ENCODE data around the gene ME3.

ME3 gene

GRCh38 chr11:86475027-86475426 lies 197.4 kb downstream of the ME3 start:
- H3K4me3 ChIP-seq (ENCODE audit: low read length), result no peak overlapping the region

GRCh38 chr11:86473991-86474833 lies 198.2 kb downstream of the ME3 start:
- no peaks in the 10 kb centered on the region for H3K36me3 ChIP-seq (ENCODE audit: control insufficient read depth, low read depth, low read length)

More at GRCh38 chr11:86475027-86475426, 197.4 kb downstream of the ME3 start:
- H3K4me1 ChIP-seq (ENCODE audit: control insufficient read depth, low read depth, low read length), result no peaks in the 10 kb centered on the region
- no peak overlapping the region for H3K27ac ChIP-seq (ENCODE audit: low read length)
- H3K36me3 ChIP-seq (ENCODE audit: control insufficient read depth, low read depth, low read length), result no peaks in the 10 kb centered on the region
- H3K9ac ChIP-seq (ENCODE audit: low read length), result no peak overlapping the region
- no peaks in the 10 kb centered on the region for H3K9me3 ChIP-seq (ENCODE audit: control insufficient read depth, low read depth, low read length)
- H3K27me3 ChIP-seq (ENCODE audit: control insufficient read depth, insufficient read depth, low read length), result no peaks in the 10 kb centered on the region

DNA sequence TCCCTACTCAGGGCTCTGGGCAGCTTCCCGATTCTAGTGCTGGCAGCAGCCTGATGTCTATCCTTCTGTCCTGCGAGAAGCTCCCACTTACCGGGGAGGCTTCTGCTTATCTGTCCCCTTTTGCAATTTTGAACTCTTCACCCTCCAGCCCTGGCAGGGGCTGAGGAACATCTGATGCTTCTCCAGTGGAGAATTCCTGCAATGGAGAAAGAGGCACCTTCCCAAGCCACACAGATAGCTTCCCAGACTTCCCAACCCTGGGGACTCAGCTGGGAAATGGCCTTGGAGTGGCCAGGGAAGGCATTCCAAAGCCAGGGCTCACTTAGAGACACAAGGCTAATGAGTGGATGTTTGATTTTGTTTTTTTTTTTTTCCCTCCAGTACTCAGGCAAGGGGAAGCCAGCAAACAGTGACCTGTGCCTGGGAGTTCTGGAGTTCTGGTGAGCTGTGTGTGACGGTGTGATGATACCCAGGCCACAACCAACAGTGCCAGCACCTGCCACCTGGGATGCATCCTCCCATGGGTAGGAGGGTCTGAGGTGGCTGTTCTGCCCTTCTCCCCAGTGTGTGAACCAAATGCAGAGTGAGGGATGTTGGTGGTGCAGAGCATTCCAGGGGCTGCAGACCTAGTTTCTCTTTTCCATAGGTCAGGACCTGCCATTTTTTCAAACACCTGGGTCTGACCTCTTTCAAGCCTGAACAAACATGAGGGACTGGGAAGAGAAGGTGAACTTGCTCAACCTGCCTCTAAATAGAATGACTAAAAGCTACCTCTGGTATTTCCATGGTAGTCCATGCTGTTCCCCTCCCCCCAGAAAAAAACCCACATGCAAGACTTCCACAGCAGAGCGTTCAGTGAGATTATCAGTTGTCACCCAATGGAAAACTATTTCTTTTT lies 202.7 kb downstream of the ME3 start:
- no peak overlapping the region for H3K27ac ChIP-seq (ENCODE audit: low read length)
- H3K4me1 ChIP-seq (ENCODE audit: control insufficient read depth, low read depth, low read length), result no peaks in the 10 kb centered on the region
- H3K9me3 ChIP-seq (ENCODE audit: control insufficient read depth, low read depth, low read length), result no peaks in the 10 kb centered on the region
- no peak overlapping the region for H3K9ac ChIP-seq (ENCODE audit: low read length)
- H3K27me3 ChIP-seq (ENCODE audit: control insufficient read depth, insufficient read depth, low read length), result no peaks in the 10 kb centered on the region
- H3K4me3 ChIP-seq (ENCODE audit: low read length), result no peak overlapping the region
- H3K36me3 ChIP-seq (ENCODE audit: control insufficient read depth, low read depth, low read length), result no peaks in the 10 kb centered on the region

More at GRCh38 chr11:86473991-86474833, 198.2 kb downstream of the ME3 start:
- H3K9ac ChIP-seq (ENCODE audit: low read length), result no peak overlapping the region
- H3K4me1 ChIP-seq (ENCODE audit: control insufficient read depth, low read depth, low read length), result no peaks in the 10 kb centered on the region
- H3K4me3 ChIP-seq (ENCODE audit: low read length), result no peak overlapping the region
- no peak overlapping the region for H3K27ac ChIP-seq (ENCODE audit: low read length)
- H3K9me3 ChIP-seq (ENCODE audit: control insufficient read depth, low read depth, low read length), result no peaks in the 10 kb centered on the region
- no peaks in the 10 kb centered on the region for H3K27me3 ChIP-seq (ENCODE audit: control insufficient read depth, insufficient read depth, low read length)

GRCh38 chr11:86468169-86468568 lies 204.2 kb downstream of the ME3 start:
- Histone ChIP-seq H3K36me3 (ENCODE audit: control insufficient read depth, low read depth, low read length) (no peaks in the 10 kb centered on the region), H3K9me3 (ENCODE audit: control insufficient read depth, low read depth, low read length) (no peaks in the 10 kb centered on the region), H3K9ac (ENCODE audit: low read length) (no peak overlapping the region), H3K4me1 (ENCODE audit: control insufficient read depth, low read depth, low read length) (no peaks in the 10 kb centered on the region), H3K27ac (ENCODE audit: low read length) (no peak overlapping the region), H3K4me3 (ENCODE audit: low read length) (no peak overlapping the region), H3K27me3 (ENCODE audit: control insufficient read depth, insufficient read depth, low read length) (no peaks in the 10 kb centered on the region)

DNA sequence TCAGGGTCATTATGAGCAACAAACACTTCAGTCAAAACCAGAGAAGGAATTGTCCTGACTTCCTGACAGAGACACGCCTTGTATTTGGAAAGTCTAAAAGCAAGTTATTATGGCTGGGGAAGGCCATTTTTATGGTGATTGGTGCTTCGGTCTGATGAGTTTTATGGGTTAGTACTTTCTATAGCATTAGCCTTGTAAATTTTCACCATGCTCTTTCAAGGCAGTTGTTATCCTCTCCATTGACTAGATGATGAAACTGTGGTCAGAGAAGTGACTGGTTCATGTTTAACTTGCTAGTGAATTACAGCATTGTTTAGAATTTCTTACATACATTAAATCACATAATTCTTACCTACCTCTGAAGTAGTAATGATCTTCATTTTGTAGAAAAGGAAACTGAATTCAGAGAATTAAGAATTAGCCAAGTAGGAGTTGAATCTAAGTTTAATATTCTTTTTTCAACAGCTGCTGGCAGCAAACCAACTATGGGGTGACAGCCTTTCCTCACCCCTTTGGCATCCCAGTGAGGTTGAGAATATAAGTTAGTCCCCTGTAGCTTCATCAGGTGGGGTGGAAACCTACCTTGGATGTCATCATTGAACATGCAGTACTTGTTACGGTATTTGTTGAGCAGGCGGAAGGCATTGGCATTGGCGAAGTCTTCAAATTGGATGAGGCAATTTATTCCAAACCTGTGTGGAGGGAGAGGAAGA lies 207.8 kb downstream of the ME3 start:
- Histone ChIP-seq H3K27me3 (ENCODE audit: control insufficient read depth, insufficient read depth, low read length) (no peaks in the 10 kb centered on the region), H3K36me3 (ENCODE audit: control insufficient read depth, low read depth, low read length) (no peaks in the 10 kb centered on the region), H3K9me3 (ENCODE audit: control insufficient read depth, low read depth, low read length) (no peaks in the 10 kb centered on the region), H3K4me1 (ENCODE audit: control insufficient read depth, low read depth, low read length) (no peaks in the 10 kb centered on the region), H3K9ac (ENCODE audit: low read length) (no peak overlapping the region), H3K27ac (ENCODE audit: low read length) (no peak overlapping the region), H3K4me3 (ENCODE audit: low read length) (no peak overlapping the region)

DNA sequence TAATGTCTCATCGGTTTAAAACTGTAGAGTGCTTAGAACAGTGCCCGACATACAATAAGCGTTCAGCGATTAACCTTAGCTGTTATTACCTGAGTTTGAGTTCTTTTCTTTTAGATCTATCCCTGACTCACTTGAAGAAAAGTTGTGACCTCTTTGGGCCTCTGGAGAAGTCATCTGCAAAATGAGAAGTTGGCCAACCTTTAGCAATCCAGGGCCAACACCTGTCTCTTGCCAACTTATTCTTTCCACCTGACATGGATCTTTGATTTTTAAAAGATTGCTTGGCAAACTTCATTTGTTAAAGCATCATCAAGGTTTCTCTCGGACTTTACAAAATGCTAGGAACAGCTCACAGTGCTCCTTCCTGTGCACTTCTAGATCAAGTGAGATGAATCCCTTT lies 208.5 kb downstream of the ME3 start:
- Histone ChIP-seq H3K27ac (ENCODE audit: low read length) (no peak overlapping the region), H3K9ac (ENCODE audit: low read length) (no peak overlapping the region), H3K27me3 (ENCODE audit: control insufficient read depth, insufficient read depth, low read length) (no peaks in the 10 kb centered on the region), H3K4me3 (ENCODE audit: low read length) (no peak overlapping the region), H3K4me1 (ENCODE audit: control insufficient read depth, low read depth, low read length) (no peaks in the 10 kb centered on the region), H3K9me3 (ENCODE audit: control insufficient read depth, low read depth, low read length) (no peaks in the 10 kb centered on the region), H3K36me3 (ENCODE audit: control insufficient read depth, low read depth, low read length) (no peaks in the 10 kb centered on the region)

DNA sequence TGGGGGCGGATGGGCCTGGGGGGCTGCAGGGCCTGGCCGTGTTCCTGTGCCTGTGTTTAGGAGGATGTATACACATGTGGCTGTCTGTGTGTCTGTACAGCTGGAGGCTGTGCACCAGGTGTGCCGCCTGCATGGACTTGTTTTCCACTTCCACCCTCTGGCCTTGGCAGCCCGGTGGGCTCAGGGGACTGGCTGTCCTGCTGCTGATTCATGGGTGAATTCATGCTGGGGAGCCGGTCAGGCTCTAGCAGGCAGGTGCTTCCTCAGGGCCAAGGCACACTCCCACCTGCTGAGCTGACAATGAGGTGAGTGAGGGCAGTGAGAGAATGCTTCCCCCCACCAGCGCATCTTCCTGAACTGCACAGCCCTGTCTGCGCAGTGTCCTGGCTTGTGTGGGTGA lies 209.3 kb downstream of the ME3 start:
- H3K9ac ChIP-seq (ENCODE audit: low read length), result no peak overlapping the region
- no peak overlapping the region for H3K27ac ChIP-seq (ENCODE audit: low read length)
- no peaks in the 10 kb centered on the region for H3K27me3 ChIP-seq (ENCODE audit: control insufficient read depth, insufficient read depth, low read length)
- no peaks in the 10 kb centered on the region for H3K36me3 ChIP-seq (ENCODE audit: control insufficient read depth, low read depth, low read length)
- H3K4me3 ChIP-seq (ENCODE audit: low read length), result no peak overlapping the region
- no peaks in the 10 kb centered on the region for H3K4me1 ChIP-seq (ENCODE audit: control insufficient read depth, low read depth, low read length)
- H3K9me3 ChIP-seq (ENCODE audit: control insufficient read depth, low read depth, low read length), result no peaks in the 10 kb centered on the region

DNA sequence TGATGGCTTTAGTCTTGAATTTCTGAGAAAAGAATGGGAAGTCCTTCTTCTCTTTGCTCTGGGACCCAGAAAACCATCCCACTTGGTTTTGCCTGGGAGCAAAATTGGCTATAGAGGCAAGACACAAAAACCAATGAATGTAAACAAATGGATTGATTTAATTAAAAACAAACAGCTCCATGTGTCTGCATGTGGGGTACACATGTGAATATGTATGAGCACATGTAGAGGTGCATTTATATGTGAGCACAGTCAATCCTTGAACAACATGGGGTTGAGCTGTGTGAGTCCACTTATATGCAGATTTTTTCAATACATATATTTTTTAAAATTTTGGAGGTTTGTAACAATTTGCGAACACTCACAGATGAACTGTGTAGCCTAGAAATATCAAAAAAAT lies 210.5 kb downstream of the ME3 start:
- no peaks in the 10 kb centered on the region for H3K36me3 ChIP-seq (ENCODE audit: control insufficient read depth, low read depth, low read length)
- no peak overlapping the region for H3K9ac ChIP-seq (ENCODE audit: low read length)
- H3K27ac ChIP-seq (ENCODE audit: low read length), result no peak overlapping the region
- H3K27me3 ChIP-seq (ENCODE audit: control insufficient read depth, insufficient read depth, low read length), result no peaks in the 10 kb centered on the region
- no peaks in the 10 kb centered on the region for H3K9me3 ChIP-seq (ENCODE audit: control insufficient read depth, low read depth, low read length)
- H3K4me1 ChIP-seq (ENCODE audit: control insufficient read depth, low read depth, low read length), result no peaks in the 10 kb centered on the region
- no peak overlapping the region for H3K4me3 ChIP-seq (ENCODE audit: low read length)

DNA sequence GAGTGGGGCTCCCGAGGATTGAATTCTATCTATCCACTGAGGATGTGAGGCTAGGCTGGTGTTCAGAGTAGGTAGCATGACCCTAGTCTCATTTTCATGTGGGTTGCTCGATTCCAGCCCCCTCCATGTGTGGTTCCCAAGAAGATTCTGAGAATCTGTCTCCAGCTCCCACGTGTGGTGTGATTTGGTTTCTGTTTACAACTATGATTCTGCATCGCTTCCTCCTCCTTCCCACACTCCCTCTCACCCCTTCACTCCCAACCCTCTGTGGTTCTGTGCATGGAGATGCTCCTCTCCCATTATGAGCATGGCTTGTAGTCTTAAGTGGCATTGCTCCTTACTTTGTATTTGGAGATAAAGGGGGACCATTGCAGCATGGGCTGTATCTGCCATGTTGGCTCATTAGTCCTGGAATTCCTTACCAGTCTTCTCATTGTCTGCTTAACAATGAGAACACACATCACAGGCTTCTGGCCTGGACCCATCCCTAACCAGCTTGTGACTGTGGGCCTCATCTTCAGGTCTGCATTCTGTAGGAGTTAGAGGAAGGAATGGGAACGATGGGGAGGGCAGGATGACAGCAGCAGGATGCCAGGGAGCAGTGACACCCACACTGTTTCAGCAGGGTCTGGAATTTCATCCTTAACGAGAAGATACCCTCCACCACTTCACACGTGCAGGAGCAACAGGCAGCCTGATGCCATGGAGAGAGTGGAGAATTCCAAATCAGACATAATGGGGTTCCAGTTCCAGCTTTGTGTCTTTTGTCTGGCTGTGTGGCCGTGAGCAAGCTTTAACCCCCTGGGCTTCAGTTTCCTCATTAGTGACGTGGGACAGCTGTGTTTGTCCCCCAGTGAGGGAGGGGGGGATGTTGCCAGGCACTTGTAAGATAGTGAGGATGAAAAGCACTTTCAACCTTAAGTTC lies 211.7 kb downstream of the ME3 start:
- no peaks in the 10 kb centered on the region for H3K27me3 ChIP-seq (ENCODE audit: control insufficient read depth, insufficient read depth, low read length)
- H3K27ac ChIP-seq (ENCODE audit: low read length), result no peak overlapping the region
- H3K36me3 ChIP-seq (ENCODE audit: control insufficient read depth, low read depth, low read length), result no peaks in the 10 kb centered on the region
- no peak overlapping the region for H3K9ac ChIP-seq (ENCODE audit: low read length)
- no peaks in the 10 kb centered on the region for H3K9me3 ChIP-seq (ENCODE audit: control insufficient read depth, low read depth, low read length)
- no peak overlapping the region for H3K4me3 ChIP-seq (ENCODE audit: low read length)
- no peaks in the 10 kb centered on the region for H3K4me1 ChIP-seq (ENCODE audit: control insufficient read depth, low read depth, low read length)

DNA sequence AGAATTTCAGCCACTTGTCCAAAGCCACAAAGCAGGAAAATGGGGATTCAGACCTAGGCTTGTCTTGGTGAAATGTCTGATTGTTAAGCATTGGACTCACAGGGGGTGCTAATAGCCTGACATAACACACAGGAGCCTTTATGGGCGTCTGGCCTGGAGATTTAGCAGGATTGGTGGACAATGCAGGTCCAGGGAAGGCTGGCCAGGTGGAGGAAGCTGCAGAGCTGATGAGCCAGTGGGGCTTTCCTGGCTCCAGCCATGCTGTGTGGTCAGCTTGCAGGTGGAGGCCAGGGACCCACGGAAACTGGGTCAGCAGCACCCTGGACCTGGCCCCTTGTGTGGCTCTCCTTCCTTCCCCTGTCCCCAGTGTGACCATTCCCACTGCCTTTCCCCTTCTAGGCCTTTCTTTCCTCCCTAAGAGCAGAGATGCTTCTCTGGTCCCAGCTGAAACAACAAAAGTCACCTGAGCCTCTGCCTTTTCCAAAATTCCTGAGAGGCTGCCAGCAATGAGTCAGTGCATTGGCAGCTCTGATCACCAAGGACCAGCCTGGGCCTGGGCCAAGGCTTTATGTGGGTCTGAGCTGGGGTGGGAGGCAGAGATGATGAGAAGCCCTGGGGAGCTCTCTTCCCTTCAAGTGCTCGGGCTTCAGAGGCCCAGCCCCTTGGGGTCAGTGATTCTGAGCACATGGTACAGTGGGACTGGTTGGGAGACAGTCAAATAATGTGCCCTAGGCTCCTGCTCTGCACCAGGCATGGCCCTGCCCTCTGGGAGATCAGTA lies 212.5 kb downstream of the ME3 start:
- H3K4me3 ChIP-seq (ENCODE audit: low read length), result no peak overlapping the region

More for the DNA sequence above, 212.5 kb downstream of the ME3 start:
- H3K36me3 ChIP-seq (ENCODE audit: control insufficient read depth, low read depth, low read length), result no peaks in the 10 kb centered on the region
- no peak overlapping the region for H3K9ac ChIP-seq (ENCODE audit: low read length)
- H3K9me3 ChIP-seq (ENCODE audit: control insufficient read depth, low read depth, low read length), result no peaks in the 10 kb centered on the region
- no peaks in the 10 kb centered on the region for H3K27me3 ChIP-seq (ENCODE audit: control insufficient read depth, insufficient read depth, low read length)
- H3K27ac ChIP-seq (ENCODE audit: low read length), result no peak overlapping the region
- no peaks in the 10 kb centered on the region for H3K4me1 ChIP-seq (ENCODE audit: control insufficient read depth, low read depth, low read length)

Data from iPS-18a (cell line).